COR-L47 (cell line): ENCODE measurements around the gene PTPRZ1.
A peak's percentile ranks its signal among the peaks of the same experiment; 100 is the strongest.

Experiments used
- DNase-seq: peaks from one replicate; lab custom pipeline; 2025; lab: John Stamatoyannopoulos, UW

Gene PTPRZ1

DNA sequence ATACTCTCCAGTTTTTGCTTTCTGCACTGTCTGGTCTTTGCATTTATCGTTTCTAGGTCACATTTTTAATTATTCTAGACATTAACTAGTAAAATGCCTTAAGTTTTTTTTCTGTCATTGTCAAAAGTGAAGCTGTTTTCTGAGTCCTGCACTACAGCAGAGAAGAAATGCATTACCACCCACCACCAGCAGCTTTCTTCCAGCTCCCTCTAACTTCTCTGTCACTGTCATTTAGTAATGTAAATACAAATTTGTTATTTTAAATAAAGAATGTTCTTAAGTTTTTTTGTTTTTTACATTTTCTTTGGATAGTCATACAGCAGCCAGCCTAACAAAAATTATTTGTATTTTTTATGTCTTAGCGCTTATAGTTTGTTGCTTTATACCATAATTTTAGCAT, 18.8 kb downstream of the PTPRZ1 start:
- DNase-seq = no peak

DNA sequence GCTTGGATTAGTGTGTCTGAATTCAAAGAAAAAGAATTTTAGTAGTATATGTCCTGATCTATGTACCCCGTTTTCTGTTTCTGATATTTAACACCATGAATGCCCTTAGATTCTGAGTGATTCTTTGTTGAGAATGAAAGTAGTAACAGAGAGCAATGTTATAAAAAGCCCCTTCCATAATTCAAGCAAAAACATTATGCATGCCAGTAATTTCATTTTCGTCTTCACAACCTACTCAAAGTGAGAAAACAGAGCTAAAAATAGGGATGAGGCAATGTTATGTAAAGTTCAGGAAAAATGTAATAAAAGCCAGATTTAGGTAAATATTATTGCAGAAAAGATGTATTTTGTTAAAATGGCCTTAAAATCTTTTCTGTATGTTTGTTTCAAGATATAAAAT, 28.1 kb downstream of the PTPRZ1 start:
- no peak for DNase-seq

DNA sequence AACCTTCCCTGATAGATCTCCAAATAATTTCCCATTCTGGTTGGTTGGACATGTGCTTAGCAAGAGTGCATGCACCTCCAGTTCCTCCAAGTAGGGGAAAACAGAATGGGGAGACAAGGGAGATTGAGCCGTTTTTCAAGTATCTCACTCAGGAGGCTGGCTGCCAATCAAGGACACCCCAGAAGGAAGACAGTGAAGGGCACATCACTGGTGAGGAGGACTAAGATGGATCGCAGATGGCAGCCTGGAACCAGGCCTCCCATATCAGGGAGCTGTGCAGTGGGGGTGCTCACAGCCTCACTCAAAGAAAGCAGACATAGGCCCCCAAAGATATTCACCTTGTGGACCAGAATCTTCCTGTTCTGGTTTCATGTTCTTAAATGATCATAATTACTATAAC, 31.2 kb downstream of the PTPRZ1 start:
- DNase-seq = no peak

DNA sequence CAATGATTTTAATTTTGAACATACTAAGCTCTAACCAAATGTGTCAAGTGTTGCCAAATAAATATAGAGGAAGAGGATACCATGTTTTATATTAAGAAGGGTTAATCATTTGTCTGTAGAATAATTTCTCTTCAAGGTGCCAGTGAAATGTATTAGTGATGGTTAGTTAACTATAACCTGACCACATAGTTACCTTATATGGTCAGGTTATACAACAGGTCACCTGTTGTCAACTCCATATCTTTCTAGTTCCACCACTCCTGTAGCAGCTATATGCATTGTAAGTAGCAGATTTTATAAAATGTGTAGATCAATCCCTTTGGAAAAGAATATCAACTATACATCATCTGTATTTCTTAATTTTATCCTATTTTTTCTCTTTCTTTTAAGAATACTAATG, 35.1 kb downstream of the PTPRZ1 start:
- no peak for DNase-seq

DNA sequence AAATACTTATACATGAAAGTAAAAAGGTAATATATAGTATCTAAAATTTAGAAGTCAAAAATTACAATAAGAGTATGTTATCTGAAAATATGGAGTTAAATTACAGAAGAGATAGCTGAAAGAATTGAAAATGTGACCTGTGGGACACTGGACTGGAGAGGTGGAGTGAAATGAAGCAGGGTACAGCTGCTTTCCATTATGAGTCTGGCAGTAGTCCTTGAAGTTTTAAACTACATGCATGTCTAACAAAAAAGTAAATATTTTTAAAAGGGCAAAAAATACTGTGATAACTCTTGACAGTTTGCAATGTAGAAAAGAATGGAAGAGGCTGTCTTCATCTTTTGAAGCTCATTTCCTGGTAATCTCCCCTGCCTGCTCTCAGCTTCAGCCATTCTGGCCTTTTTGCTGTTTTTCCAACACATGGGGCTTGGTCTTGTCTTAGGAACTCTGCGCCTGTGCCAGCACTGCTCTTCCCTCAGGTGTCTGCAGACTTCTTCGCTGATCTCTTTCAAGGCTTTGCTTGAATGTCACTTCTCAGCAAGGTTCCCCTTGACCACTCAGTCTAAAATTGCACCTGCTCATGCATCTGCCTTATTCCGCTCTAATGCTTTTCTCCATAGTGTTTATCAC, 36.9 kb downstream of the PTPRZ1 start:
- no peak for DNase-seq

DNA sequence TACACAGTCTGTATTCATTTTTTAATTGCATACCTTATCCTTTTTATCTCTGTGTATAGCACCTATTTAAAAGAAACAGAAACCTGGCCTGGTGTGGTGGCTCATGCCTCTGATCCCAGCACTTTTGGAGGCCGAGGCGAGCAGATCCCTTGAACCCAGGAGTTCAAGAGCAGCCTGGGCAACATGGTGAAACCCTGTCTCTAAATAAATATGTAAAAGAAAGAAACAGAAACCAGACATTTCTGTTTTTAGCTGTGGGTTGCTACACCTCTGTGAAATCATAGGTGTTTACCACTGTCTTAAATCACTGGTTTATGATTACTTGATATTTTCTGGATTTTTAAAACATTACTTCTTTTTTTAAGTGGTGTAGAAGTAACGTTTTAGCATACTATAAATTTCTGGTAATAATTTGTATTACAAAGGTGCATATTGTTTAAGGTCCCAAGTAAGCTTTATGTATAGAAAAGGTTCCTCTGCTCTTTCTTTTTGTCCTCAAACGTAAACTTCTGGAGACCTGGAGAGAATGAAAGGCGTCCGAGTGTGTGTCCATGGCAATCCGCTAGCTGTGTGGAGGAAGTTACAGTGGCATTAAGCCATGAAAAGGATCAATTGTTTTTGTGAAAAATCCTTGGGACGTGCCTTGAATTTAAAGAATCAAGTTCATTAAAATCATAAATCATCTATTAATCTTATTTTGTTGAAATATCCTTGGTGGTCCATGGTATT, 41.1 kb downstream of the PTPRZ1 start:
- DNase-seq = no peak

DNA sequence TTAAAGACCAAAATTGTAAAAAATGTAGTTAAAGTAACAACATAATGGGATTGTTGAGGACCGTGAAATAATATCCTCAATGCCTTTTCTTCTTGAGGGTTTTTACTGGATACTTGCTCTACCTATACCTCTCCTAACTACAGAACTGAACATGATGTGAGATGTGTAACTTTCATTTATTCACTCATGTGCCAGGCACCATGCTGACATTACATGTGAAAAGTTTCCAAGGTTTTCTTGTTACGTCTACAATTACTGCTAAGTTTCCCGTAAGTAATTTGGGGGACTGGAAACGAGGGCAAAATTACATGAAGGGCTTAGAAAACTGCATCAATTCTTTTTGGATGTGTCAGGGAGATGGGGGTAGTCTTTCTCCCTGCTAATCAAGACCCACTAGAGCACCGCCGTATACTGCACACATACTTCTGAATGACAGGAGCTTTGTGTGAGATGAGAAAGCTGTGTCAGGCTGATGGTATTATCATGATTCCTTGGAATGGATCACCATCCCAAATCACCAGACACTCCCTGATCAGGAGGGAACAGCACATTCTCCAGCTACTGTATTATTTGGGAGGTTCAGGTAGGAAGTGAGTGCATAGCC, 41.8 kb downstream of the PTPRZ1 start:
- no peak for DNase-seq

DNA sequence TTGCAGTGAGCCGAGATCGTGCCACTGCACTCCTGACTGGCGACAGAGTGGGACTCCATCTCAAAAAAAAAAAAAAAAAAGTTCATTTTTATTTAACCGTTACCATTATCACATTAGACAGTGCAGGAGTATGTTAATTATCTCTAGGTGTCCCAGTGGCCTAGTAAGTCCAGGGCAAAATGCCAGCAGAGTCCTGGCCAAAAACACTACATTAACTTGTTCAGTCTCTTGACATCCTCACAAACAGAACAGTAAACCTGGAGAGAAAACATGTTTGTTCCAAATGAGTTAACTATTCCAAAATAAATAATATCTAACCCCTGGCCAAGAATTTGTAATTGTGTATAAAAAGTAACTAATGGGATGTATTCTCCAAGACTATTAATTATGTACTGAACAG, 43.2 kb downstream of the PTPRZ1 start:
- peak; percentile 32 for DNase-seq

DNA sequence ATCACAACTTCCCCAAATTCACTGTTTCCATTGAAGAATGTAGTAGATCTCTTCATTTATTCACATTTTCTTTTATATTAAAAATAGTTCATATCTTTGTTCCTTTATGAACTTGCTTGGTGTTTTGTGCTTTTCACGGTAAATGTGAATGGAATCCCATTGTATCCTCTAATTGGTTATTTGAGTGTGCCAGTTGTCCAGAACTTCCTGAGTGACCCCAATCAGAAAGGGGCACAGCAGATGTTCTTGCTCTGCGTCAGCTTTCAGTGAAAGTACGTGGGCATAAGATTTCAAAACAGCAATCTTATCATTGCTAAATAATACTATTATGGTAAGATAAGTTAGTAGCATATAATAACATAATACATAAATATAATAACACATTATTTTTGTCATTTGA, 47.0 kb downstream of the PTPRZ1 start:
- no peak for DNase-seq

DNA sequence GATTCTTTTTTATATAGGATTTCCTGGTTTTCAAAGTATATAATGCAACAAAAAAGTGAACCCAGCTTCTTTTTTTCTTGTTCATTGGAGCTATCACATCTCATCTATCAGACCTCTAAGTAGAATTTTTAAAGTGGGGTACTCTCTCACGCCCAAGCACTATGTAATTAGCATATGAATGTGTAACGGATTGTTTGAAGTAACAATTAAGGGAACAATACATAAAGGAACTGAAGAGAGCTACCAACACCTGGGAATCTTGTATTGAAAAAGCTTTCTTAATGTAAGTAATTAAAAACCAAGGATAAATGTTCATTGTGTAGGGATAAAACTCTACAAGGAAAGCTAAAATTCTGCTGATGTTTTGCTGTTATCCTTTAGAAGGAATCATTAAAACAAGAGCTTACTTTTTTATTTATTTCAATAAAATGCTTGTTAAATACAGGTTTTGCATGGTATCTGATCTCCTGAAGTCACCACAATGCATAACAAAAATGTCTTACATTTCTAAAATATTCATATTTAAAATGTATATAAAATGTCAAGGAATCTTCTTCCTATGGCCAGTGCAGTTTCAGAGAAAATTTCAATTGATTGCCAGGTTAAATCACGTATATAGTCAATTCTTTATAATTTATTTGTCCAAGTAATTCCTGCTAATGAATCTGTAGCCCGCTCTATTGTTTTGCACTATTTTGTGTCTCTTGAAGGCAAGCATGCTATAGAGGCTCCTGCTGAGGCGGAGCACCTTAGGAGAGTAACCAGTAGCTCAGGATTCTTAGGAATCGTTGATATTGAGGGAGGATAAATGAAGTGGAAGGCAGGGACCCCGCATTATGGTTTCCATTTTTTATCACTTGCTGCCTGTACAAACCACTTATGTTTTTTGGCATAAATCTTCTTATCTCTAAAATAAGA, 51.6 kb downstream of the PTPRZ1 start:
- no peak for DNase-seq

DNA sequence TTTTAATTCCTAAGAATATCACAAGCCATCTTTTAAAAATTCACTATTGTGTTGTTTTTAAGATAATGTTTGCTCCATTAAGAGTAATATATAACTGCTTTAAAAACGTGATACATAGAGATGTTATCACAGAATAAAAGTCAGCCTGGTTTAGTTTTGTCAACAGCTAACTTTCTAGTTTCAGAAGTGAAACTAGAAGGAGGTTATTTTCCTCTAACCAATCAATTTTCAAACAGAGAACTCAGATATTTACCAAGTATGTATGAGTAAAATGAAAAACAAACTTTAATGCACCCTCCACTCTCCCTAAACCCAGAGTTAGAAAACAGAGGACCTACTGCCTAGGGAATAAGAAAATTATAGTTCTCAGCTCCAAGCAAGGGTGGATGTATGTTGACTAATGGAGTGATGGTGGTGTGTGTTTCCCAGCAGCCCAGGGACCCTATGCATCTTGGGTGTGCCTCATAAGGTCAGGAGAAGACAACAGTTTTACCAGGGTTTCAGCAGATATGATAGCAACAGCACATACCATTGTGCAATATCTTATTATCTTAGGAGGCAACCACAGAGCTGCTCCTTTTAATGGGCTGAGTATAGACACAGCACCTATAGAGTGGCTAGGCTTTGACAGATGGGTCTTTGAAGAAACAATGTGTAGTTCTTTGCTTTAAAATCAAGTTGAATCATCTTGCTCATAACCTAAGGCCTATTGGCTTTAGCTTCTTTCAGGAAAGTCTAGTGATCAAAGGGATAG, 58.4 kb downstream of the PTPRZ1 start:
- no peak for DNase-seq

DNA sequence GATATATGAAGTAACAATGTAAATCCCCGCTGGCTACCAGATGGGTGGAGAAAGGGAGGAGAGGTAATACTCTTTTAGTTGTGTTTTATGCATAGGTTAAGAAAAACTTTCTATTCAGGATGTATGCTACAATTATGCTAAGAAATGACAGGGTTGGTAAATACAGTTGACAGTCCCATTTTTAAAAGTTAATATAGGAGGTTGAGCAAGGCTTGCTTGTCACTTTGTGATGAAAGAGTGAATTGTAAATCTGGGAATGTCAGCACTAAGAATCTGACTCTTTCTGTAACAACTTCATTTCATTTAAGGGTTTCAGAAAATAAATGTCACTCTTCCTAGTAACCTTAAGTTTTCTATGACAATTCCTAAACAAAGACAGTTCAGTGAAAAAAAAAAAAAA, 59.8 kb downstream of the PTPRZ1 start:
- no peak for DNase-seq

DNA sequence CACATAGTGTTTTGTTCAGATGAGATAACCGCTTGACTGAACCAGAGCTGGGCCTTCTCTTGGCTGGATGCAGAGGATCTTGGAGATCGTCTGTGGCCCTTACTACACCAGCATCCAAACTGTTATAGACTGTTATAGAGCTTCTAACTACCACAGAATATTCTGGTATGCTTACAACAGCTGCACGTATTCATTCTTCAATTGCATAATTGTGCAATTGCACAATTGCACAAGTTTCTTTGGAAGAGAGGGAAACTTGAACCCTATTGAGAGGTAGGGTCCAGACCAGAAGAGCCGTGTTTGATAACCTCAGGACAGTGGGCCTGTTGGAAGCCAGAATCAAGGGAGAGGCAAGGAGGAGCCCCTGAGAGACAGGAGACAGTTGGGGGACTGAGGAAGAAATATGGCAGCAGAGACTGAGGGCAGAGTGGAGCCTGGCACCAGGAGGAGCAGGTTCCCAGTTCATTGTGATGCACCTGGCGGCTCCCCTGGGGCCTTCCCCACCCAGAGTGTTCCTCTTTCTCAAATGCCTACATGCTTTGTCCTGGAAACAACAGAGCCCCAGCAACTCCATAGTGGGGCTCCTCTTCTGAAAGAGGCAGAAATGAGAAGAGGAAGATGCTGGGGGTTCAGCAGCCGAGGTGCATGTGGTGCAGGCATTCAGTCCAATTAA, 64.1 kb downstream of the PTPRZ1 start:
- no peak for DNase-seq

DNA sequence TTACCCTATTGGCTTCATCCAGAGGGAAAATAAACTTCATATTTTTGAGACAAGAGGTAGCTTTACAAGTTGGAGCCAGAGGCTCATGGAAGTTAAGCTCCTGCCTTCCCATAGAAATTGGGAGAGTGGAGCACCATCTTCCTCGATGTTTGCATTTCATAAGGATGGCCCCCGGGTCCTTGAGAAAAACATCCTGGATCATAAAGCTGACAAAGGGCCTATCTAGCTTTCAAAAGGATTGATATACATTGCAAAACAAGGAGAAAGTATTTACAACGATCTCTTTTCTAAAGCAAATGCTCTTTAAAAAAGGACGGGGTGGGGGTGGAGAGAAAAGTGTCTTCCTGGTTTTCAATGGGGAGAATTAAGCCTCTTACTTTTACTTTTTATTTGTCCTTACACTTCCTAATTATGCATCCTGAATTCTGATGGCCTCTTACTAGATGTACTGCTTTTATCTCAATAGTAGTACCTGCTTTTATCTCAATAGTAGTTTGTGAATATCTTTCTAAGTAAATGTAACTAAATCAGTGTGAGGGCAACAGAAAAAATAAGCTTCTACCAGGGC, 65.6 kb downstream of the PTPRZ1 start:
- no peak for DNase-seq

DNA sequence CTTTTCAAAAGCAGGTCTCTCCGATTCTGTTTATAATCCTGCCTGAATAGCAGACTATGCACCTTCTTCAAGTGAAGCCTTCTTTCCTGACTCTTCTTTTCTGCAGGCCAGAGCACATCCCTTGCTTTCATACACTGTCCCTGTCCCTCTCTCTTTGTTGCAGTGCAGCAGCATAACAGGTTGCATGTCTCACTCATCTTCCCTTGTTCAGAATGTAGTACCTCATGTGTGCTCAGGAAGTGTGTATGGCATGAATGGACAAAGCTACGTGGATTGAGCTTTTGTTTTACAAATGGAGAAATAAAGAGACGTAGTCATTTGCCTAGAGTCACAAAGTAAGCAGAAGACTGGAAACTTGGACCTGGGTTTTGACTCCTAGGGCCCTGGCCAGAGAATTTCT, 68.0 kb downstream of the PTPRZ1 start:
- no peak for DNase-seq

DNA sequence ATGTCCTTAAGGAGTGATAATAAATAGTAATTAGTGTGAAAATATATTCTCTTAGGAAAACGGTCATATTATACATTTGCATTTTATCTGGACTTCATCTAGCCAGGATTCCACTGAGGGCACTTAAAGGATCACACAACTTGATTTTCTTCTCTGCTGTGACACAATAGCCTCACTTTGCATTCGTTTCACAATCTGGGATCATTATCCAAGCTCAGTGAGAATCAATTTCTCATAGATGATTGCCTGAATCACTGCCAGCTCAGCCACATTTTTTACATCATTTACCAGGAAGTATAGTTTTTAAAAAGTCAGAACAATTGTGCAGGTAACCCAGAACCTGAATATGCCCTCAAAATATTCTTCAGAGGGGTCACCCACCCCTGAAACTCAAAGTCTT, 68.9 kb downstream of the PTPRZ1 start:
- DNase-seq = no peak

DNA sequence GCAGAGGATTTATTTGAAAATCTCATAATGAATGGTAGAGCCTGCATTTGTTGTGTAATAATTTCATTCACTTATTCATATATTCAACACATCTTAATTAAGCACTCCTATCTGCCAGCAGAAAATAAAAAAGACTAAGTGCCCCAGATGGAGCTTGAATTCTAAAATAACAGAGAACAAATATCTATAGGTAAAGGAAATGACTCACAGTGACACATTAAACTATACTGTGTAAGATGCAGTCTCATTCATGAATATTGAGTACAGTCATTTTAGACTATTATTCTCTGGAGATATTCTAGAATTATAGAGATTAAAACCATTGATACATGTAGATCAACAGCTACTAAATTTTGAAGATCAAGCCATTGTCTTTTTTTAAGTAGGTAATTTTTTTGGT, 72.1 kb downstream of the PTPRZ1 start:
- DNase-seq = no peak

DNA sequence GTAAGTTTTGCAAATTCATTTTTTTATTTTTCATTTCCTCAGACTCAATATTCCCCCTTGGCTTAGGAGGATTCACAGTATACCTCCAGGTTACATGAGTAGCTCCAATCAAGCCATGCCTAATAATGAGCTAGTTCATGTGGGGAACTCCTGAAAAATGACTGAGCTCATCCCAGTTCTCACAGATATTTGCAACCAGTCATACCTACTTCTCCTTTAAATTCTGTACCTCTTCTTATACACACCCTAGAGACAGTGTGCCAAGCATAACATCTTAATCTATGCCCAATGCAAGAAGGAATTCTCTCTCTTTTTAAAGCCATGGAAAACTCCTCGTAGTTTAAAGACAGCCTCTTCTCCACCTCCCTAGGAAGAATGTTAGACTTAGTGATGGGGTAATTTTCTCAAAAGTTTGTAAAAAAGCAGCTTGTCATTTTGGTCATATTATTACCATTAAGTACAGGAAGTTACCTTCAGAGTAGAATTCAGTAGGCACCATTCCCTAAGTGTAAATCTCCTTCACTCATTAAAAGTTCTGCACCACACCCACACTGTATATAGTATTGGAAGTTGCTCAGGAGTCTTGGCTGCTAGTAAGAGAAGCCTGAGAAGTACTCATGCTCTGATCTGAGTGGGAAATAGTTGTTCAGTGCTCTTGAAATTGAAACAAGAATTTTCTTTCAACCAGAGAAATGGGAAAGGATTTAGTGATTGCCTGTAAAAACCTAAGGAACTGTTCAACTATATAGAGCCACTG, 72.7 kb downstream of the PTPRZ1 start:
- no peak for DNase-seq

DNA sequence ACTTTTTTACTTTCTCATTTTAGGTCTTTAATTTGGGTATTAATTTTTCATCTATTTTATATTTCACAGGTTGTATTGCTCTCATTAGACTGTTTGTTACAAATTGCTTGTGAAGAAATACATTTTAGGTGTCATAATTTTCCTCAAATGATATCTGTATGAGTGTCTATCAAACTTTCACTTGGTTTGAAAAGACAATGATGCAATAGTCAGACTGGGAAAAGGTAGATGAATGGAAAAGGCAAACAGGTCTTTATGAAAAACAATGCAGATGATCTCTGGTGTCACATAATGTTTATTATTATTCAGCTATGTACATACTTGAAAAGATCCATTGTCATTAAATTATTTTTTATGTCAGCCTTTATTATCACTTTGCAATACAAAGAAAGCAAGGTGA, 80.2 kb downstream of the PTPRZ1 start:
- DNase-seq = no peak

DNA sequence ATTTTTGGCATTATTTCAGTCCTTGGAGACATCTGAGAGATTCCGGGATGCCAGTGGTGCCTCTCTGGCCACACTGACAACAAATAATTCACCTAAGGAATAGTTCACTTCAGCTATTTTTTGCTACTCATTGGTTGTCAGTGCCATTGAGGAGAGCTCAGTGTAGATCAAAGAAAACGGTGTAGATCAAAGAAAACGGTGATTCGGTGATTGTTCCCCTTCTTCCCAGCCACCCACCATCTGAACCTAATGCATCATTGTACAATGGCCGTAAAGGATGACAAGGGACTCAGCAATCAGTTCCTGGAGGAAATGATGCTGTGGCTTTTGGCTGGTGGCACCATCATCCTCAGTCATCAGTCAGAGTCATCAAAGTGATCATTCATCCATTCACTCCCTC, 80.6 kb downstream of the PTPRZ1 start:
- DNase-seq = no peak
